GM10266 (cell line): ENCODE data around the gene ITPKB.

Experiments used
- DNase-seq: peaks from one replicate; pipeline ENCODE4 v3.0.0; 2012; ENCODE audit errors: extremely low spot score
- TF ChIP-seq, protein P1 (sequence below): IDR thresholded peaks from 2 replicates; pipeline ENCODE4 v1.5.1; 2012; ENCODE audit warnings: mild to moderate bottlenecking, low read depth; ENCODE audit not compliant: control insufficient read depth, insufficient read depth; ENCODE audit errors: missing control alignments

ITPKB gene

DNA sequence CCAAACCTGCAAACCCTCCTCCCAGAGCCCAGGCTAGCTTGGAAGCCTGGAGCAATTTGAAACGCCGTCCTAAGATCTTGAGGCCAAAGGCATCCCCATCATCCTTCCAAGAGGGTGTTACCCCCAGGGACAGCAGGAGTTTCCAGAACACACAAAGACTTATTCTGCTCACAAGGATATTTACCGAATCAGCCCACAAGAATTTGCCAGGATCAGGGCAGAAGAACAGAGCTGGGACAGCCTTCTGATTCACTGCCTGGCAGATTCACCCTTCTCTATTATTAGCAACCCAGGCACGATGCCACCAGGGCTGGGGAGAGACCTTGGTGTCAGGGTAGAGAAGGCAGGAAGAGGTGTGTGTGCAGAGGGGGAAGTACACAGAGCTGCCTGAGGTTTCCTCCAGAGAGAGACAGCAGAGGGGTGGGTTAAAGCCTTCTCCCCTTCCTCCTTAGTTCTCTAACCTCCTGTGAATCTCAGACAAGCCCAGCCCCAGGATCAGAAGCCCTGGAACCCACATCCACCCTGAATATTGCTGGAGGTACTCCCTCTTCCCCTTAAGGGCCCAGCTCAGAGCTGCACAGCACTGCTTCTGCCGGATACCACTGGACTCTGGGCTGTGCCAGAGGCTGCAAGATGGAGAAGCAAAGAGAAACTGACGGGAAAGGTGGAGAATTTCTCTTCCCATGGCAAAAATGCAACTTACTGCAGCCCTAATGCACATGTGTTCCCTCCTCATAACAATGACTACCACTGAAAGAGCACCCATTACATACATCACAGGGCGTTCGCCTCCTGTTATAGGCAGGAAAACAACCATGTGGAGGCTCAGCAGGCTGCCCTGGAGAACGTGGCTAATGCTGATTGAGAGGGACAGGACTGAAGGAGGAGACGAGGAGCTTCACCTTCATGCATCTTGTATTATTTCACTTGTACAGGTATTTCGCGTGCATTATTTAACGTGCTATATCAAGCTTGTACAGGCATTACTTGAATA is 61.8 kb downstream of the ITPKB start:
- no peak for DNase-seq
- TF ChIP-seq, protein P1, sequence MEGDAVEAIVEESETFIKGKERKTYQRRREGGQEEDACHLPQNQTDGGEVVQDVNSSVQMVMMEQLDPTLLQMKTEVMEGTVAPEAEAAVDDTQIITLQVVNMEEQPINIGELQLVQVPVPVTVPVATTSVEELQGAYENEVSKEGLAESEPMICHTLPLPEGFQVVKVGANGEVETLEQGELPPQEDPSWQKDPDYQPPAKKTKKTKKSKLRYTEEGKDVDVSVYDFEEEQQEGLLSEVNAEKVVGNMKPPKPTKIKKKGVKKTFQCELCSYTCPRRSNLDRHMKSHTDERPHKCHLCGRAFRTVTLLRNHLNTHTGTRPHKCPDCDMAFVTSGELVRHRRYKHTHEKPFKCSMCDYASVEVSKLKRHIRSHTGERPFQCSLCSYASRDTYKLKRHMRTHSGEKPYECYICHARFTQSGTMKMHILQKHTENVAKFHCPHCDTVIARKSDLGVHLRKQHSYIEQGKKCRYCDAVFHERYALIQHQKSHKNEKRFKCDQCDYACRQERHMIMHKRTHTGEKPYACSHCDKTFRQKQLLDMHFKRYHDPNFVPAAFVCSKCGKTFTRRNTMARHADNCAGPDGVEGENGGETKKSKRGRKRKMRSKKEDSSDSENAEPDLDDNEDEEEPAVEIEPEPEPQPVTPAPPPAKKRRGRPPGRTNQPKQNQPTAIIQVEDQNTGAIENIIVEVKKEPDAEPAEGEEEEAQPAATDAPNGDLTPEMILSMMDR: no peak

DNA sequence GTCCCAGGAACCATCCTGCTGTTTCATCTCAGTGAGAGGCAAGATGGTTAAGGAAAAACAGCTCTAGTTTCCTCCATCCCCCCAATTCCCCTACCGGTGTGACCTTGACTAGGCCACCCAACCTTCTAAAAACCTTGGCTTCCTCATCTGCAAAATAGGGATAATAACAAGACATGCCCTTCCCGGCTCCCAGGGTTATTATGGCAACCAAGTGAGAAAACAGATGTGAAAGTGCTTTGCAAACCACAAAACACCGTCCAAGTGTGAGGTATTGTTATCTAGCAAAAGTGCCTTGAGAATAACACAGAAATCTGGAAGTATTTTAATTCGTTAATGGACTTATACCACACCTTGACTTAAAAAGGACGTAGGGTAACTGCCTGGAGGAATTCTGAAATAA is 62.7 kb downstream of the ITPKB start:
- DNase-seq: no peak
- TF ChIP-seq, protein P1: no peak

DNA sequence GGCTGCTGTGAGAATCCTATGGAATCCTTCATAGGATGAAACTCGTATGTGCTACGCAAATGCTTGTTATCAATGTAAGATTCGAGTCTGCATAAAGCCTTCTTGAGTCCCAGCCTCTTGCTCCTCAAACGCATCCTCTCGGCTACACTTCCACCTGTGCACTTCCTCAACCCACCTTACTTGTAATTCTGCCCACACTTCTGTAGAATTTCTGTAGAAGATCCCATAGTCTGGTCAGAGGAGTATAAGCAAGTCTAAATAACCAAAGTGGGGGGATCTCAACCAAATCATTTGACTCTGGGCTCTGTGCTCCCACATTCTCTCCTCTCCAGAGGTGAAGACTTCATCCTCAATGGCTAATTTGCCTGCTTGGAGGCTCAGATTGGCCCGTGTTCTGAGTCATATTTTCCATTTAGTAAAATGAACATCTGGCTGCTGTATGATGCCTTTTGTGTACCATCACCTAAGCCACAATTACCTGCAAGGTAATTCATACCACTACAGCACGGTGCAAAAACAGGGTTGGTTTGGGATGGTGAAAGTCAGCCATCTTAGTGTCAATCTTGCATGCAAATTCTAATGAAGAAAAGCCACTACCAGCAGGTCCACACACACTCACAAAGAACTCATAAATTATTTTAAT is 63.2 kb downstream of the ITPKB start:
- no peak for DNase-seq
- TF ChIP-seq, protein P1: no peak

DNA sequence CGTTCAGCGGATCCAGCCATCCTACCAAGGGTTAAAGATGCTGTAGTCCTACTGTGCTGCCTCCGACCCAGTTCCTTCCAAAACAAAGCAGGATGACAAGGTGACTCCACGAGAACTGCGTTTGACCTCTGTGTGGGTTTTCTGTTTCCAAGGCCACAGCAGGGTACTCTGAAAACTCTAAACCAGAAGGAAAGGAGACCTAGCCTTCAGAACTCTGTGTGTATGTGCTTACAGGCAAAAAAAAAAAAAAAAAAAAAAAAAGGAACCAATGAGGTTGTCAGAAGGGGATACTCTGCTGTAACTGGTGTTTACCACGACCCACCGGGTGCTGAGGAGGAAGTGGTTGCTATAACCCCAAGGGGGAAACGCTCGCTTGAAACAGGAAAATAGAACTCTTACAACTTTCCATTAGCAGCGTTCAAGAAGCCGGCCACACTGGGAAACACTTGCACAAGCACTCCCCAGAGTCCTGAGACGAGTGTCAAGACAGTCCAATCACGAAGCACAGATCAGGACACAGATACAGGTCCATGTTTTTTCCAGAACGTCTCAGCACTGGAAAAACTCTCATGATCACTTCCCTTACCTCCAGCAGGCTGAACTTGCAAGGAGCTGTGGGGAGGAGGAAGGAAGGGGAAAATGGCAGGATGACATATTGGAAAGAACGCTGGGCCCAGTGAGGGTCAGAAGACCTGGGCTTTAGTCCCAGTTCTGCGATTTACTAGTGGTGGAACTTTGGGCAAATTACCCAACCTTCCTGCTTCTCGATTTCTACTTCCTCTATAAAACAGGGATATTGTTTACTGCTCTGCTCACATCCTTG is 64.0 kb downstream of the ITPKB start:
- TF ChIP-seq, protein P1: no peak
- DNase-seq: peak; percentile 80

DNA sequence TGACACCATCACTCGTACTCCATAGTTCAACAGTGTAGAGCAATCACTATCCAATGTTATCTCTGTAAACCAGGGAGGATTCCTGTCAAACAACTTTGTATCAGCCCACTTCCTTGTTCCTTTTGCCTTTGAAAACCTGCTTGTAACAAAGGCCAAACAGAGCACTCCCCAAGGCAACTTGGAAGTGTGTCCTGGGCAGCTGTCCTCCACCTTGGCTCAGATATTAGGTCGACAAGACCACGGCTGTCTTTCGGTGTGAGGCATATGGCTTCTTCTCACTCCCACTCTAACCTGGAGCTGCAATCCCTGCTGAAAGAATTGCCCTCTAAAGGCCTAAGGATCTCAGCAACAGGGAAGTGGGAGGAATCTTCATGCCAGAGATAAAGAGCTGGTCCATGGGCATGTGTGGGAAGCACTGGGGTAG is 66.7 kb downstream of the ITPKB start:
- DNase-seq: no peak
- TF ChIP-seq, protein P1: no peak

DNA sequence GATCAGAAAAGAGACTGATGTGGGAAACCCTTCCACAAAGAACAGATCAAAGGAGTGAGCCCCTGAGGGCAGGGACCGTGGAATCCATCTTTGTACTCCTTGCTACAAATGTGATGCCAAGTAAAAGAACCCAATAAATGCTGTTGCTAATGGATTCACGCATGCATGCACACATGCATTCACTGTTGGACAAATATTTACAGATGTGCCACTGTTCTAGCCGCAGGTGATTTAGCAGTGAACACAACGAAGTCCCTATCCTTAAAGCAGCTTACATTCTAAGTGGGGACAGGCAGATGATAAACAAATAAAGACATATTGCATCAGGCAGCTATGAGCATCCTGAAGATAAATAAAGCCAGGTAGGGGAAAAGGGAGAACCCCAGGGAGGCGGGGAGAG is 67.8 kb downstream of the ITPKB start:
- DNase-seq: no peak
- TF ChIP-seq, protein P1: no peak

DNA sequence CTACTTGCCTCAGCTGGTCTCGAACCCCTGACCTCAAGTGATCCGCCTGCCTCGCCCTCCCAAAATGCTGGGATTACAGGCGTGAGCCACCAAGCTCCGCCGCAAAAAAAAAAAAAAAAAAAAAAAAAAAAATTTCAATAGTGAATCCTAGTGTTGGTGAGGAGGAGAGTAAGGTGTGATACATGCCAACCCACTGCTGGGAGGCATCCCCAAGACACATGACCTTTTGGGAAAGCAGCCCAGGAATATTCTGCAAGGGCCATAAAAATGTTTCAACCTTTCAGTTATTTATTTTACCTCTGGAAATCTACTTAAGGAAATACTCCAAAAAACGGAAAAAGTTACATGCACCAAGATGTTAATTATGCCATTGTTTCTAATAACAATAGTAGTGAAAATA is 69.0 kb downstream of the ITPKB start:
- no peak for DNase-seq
- TF ChIP-seq, protein P1: no peak
